MCF 10A (cell line): Measurements from ENCODE around the gene TANC1. TPM values are rescaled to one million over a fixed set of nuclear protein-coding genes. Genes with fewer than 3 reads are reported as not detected.

ENCODE experiments used
- BruUV-seq: library from RNA; stranded (reverse); fragments of 400-500 nt; replicated peaks from 2 replicates; lab custom pipeline; 2021; lab: Mats Ljungman, UMichigan
- CTCF ChIA-PET: fragments of 300-600 bp; sonication (Branson Sonifier 250); formaldehyde crosslinking; extraction: SDS; loops from one replicate; lab custom pipeline; 2021; ENCODE audit warnings: antibody characterized with exemption, inconsistent platforms; lab: Yijun Ruan, JAX
- POLR2A ChIA-PET: fragments of 300-600, 350-650 bp; sonication (Branson Sonifier 250); formaldehyde crosslinking; extraction: SDS; loops from one replicate; lab custom pipeline; 2020; ENCODE audit warnings: antibody characterized with exemption, inconsistent platforms; lab: Yijun Ruan, JAX
- DNase-seq: peaks from one replicate; pipeline ENCODE4 v3.0.0-alpha.2; 2018; ENCODE audit not compliant: unreplicated experiment
- H3K27ac Mint-ChIP-seq: one replicate; pipeline ENCODE4 v1.8.0; 2022; ENCODE audit warnings: mild to moderate bottlenecking, low read depth, mixed read lengths; ENCODE audit not compliant: unreplicated experiment
- H3K27me3 Mint-ChIP-seq: one replicate; pipeline ENCODE4 v1.8.0; 2022; ENCODE audit warnings: mixed read lengths; ENCODE audit not compliant: insufficient read depth, unreplicated experiment
- H3K36me3 Mint-ChIP-seq: one replicate; pipeline ENCODE4 v1.8.0; 2022; ENCODE audit warnings: mild to moderate bottlenecking, moderate library complexity, mixed read lengths; ENCODE audit not compliant: insufficient read depth, unreplicated experiment
- H3K4me1 Mint-ChIP-seq: one replicate; pipeline ENCODE4 v1.8.0; 2022; ENCODE audit warnings: mixed read lengths; ENCODE audit not compliant: insufficient read depth, unreplicated experiment
- H3K4me3 Mint-ChIP-seq: one replicate; pipeline ENCODE4 v1.8.0; 2022; ENCODE audit warnings: mild to moderate bottlenecking, moderate library complexity, mixed read lengths; ENCODE audit not compliant: unreplicated experiment
- H3K9me3 Mint-ChIP-seq: one replicate; pipeline ENCODE4 v1.8.0; 2022; ENCODE audit warnings: mixed read lengths; ENCODE audit not compliant: unreplicated experiment
- CTCF ChIP-seq: fragments of 200-600 bp; IDR thresholded peaks from one replicate; pipeline ENCODE4 v1.8.0; 2022; ENCODE audit warnings: antibody characterized with exemption, mild to moderate bottlenecking; ENCODE audit not compliant: unreplicated experiment
- intact Hi-C: fragments of 100-400 bp; cut with micrococcal nuclease; formaldehyde crosslinking; loops from 2 replicates; pipeline ENCODE4 v1.14.1; 2022
- total RNA-seq: library from RNA; stranded (reverse); gene quantifications from 2 replicates; pipeline ENCODE4 v1.2.3, GENCODE V29; 2022

TANC1 gene
- total RNA-seq, 1 experiment from 2014 or later: 35.3 TPM

GRCh38 chr2:159124931-159125467 lies 156.6 kb downstream of the TANC1 start:
- BruUV-seq: no TSS peak
- no peak for DNase-seq

GRCh38 chr2:159125858-159126257 lies 157.4 kb downstream of the TANC1 start:
- BruUV-seq: no TSS peak
- Mint-ChIP-seq H3K27ac (peak overlapping the region; percentile 2), H3K4me3 (no peak overlapping the region), H3K4me1 (peaks cover 43% of the 10 kb centered on the region), H3K27me3 (no peaks in the 10 kb centered on the region), H3K9me3 (no peaks in the 10 kb centered on the region), H3K36me3 (peaks cover 26% of the 10 kb centered on the region)
- no peak for TF ChIP-seq CTCF
- CTCF ChIA-PET: interaction anchor here (0.6 to 3.9 kb wide), 6 partner anchors 9 to 222 kb away, joined by 3 to 33 read pairs (median 5); no protein-coding TSS in a partner anchor
- intact Hi-C loops: no loop called here
- POLR2A ChIA-PET: interaction anchor here (1.2 to 1.6 kb wide), 2 partner anchors 13 to 15 kb away, joined by 3 to 6 read pairs; no protein-coding TSS in a partner anchor
- no peak for DNase-seq

More at GRCh38 chr2:159124931-159125467, 156.6 kb downstream of the TANC1 start:
- no peaks in the 10 kb centered on the region for H3K9me3 Mint-ChIP-seq
- H3K27me3 Mint-ChIP-seq: no peaks in the 10 kb centered on the region
- peaks cover 20% of the 10 kb centered on the region for H3K36me3 Mint-ChIP-seq
- no peak overlapping the region for H3K4me3 Mint-ChIP-seq
- H3K27ac Mint-ChIP-seq: peak overlapping the region; percentile 2
- intact Hi-C loops: no loop called here
- CTCF ChIA-PET: interaction anchor here (0.5 to 3.9 kb wide), 17 partner anchors 8 to 900 kb away, joined by 3 to 33 read pairs (median 3); partner anchors contain the start of gene TANC1
- TF ChIP-seq CTCF: no peak
- H3K4me1 Mint-ChIP-seq: peaks cover 38% of the 10 kb centered on the region
- POLR2A ChIA-PET: interaction anchor here (0.6 to 1.8 kb wide), 14 partner anchors 9 to 587 kb away, joined by 3 to 8 read pairs (median 3); partner anchors contain the start of genes MARCHF7 and TANC1

GRCh38 chr2:159126432-159127022 lies 158.1 kb downstream of the TANC1 start:
- intact Hi-C loops: no loop called here
- ChIA-PET POLR2A (interaction anchor here (0.7 to 1.6 kb wide), 3 partner anchors 13 to 172 kb away, joined by 3 to 6 read pairs (median 3); no protein-coding TSS in a partner anchor), CTCF (interaction anchor here (0.9 to 3.9 kb wide), 5 partner anchors 8 to 92 kb away, joined by 3 to 33 read pairs (median 11); no protein-coding TSS in a partner anchor)
- H3K27me3 Mint-ChIP-seq: no peaks in the 10 kb centered on the region
- no peak overlapping the region for H3K27ac Mint-ChIP-seq
- no peaks in the 10 kb centered on the region for H3K9me3 Mint-ChIP-seq
- TF ChIP-seq CTCF: no peak
- H3K4me3 Mint-ChIP-seq: no peak overlapping the region
- BruUV-seq: no TSS peak
- H3K36me3 Mint-ChIP-seq: peaks cover 27% of the 10 kb centered on the region
- H3K4me1 Mint-ChIP-seq: peaks cover 46% of the 10 kb centered on the region
- no peak for DNase-seq

GRCh38 chr2:159128191-159128590 lies 159.8 kb downstream of the TANC1 start:
- Mint-ChIP-seq H3K36me3 (peaks cover 27% of the 10 kb centered on the region), H3K4me3 (no peak overlapping the region), H3K9me3 (no peaks in the 10 kb centered on the region), H3K4me1 (peaks cover 49% of the 10 kb centered on the region), H3K27ac (no peak overlapping the region), H3K27me3 (no peaks in the 10 kb centered on the region)
- no TSS peak for BruUV-seq
- CTCF ChIA-PET: interaction anchor here (0.6 to 1.0 kb wide), 2 partner anchors 9 to 392 kb away, joined by 3 to 5 read pairs; no protein-coding TSS in a partner anchor
- intact Hi-C loops: no loop called here
- no peak for DNase-seq
- TF ChIP-seq CTCF: no peak
- POLR2A ChIA-PET: no interaction called here
